CD4-positive, alpha-beta T cell (primary cell): ENCODE data around the gene SLC22A3. TPM values are rescaled to one million over a fixed set of nuclear protein-coding genes. Genes with fewer than 3 reads are reported as not detected.

Experiments used
- ATAC-seq: fragments of 200-7000 bp; cut with Tn5 transposase; one replicate; pipeline ENCODE4 v1.10.0; 2022; ENCODE audit warnings: mild to moderate bottlenecking; ENCODE audit not compliant: poor library complexity
- CTCF ChIA-PET: fragments of 350-600 bp; sonication (Branson Sonifier 250); formaldehyde crosslinking; loops from one replicate; lab custom pipeline; 2021; ENCODE audit warnings: antibody characterized with exemption, inconsistent platforms; lab: Charles Lee
- POLR2A ChIA-PET: fragments of 350-600 bp; sonication (Branson Sonifier 250); formaldehyde crosslinking; loops from one replicate; lab custom pipeline; 2021; ENCODE audit warnings: antibody characterized with exemption, inconsistent platforms; lab: Charles Lee
- DNase-seq, 14 experiments: peaks; one replicate each; pipeline ENCODE4 v3.0.0-alpha.2; 2013 to 2020; ENCODE audit warnings: mixed read lengths in 2 of 14
- H3K27ac ChIP-seq, 2 donors: one replicate each; pipeline versions ENCODE4 v1.5.1 to v1.7.0; 2013; ENCODE audit warnings: low read length in 2 of 2, low read depth in 1 of 2, mild to moderate bottlenecking in 1 of 2
- H3K27me3 ChIP-seq, 2 experiments: 1 replicate in 1 of 2; 2 replicates in 1 of 2; pipeline versions ENCODE4 v1.6.1 to v1.7.0; 2013; ENCODE audit warnings: low read length in 2 of 2, control low read depth in 1 of 2, mild to moderate bottlenecking in 1 of 2, moderate library complexity in 1 of 2; ENCODE audit not compliant: insufficient read depth in 2 of 2, control insufficient read depth in 1 of 2
- H3K36me3 ChIP-seq: one replicate; pipeline ENCODE4 v1.6.1; 2013; ENCODE audit warnings: low read length, control low read depth; ENCODE audit not compliant: insufficient read depth
- H3K4me1 ChIP-seq: one replicate; pipeline ENCODE4 v1.6.1; 2013; ENCODE audit warnings: low read length, control low read depth; ENCODE audit not compliant: insufficient read depth
- H3K4me3 ChIP-seq: one replicate; pipeline ENCODE4 v1.5.1; 2013; ENCODE audit warnings: mild to moderate bottlenecking, low read length, moderate library complexity
- H3K9me3 ChIP-seq, 2 experiments: 1 replicate in 1 of 2; 2 replicates in 1 of 2; pipeline versions ENCODE4 v1.6.1 to v1.7.0; 2013; ENCODE audit warnings: low read length in 2 of 2, mild to moderate bottlenecking in 2 of 2, control low read depth in 1 of 2, moderate library complexity in 1 of 2; ENCODE audit not compliant: control insufficient read depth in 1 of 2, insufficient read depth in 1 of 2
- H3K27ac Mint-ChIP-seq: one replicate; pipeline ENCODE4 v1.8.0; 2020; ENCODE audit warnings: mixed read lengths
- H3K27me3 Mint-ChIP-seq: one replicate; pipeline ENCODE4 v1.8.0; 2021; ENCODE audit warnings: mixed read lengths
- H3K36me3 Mint-ChIP-seq: one replicate; pipeline ENCODE4 v1.8.0; 2021; ENCODE audit warnings: low read depth, mixed read lengths
- H3K4me1 Mint-ChIP-seq: one replicate; pipeline ENCODE4 v1.8.0; 2021; ENCODE audit warnings: low read depth, mixed read lengths
- H3K4me3 Mint-ChIP-seq: one replicate; pipeline ENCODE4 v1.8.0; 2020; ENCODE audit warnings: mild to moderate bottlenecking, mixed read lengths
- H3K9me3 Mint-ChIP-seq: one replicate; pipeline ENCODE4 v1.8.0; 2020; ENCODE audit warnings: mixed read lengths
- intact Hi-C, 2 experiments: fragments of 100-400 bp; cut with DNase I in 1 of 2; cut with micrococcal nuclease in 1 of 2; formaldehyde crosslinking; loops; one replicate each; pipeline versions ENCODE4 v1.15.1 to v1.9.0; 2023 to 2025; cut with DNase I, micrococcal nuclease
- total RNA-seq, 174 experiments: library from RNA in 2 of 174; stranded (reverse) in 2 of 174; gene quantifications; one replicate each; pipeline ENCODE4 v1.2.3 and lab custom pipeline; 2021 to 2026
- TF ChIP-seq, protein P1 (sequence below): fragments of 200-600 bp; IDR thresholded peaks from one replicate; pipeline ENCODE4 v1.8.0; 2022; ENCODE audit warnings: antibody characterized with exemption, mild to moderate bottlenecking

Gene SLC22A3
- total RNA-seq, 2 experiments from 2014 or later: not detected

DNA sequence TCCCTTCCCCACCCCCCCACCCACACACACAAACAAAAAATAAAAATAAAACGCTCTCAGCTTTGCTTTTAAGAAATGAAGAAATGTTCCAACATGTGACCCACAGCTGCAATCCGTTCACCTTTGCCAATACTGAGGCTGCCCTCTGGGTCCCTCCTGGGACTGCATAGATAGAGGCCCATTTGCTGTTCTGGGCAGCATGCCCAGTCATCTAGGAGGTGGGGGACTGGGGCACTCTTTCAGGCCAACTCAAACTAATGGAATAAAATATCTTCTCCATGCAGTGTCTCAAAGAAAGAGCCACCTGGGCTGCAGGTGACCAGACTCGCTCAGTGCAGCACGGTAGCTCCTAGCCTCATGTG is 79.9 kb downstream of the SLC22A3 start:
- CTCF ChIA-PET: no interaction called here
- no peaks in the 10 kb centered on the region for H3K36me3 Mint-ChIP-seq
- DNase-seq: no peak

GRCh38 chr6:160428818-160429619 is 80.8 kb downstream of the SLC22A3 start:
- Histone ChIP-seq H3K4me1 (peaks cover 9% of the 10 kb centered on the region), H3K27ac (no peak overlapping the region), H3K9me3 (no peaks in the 10 kb centered on the region), H3K27me3 (peaks cover 7 to 21% of the 10 kb centered on the region in 2 experiments), H3K4me3 (no peak overlapping the region), H3K36me3 (no peaks in the 10 kb centered on the region)
- intact Hi-C loops: no loop called here
- Mint-ChIP-seq H3K27ac (no peak overlapping the region), H3K27me3 (peaks cover 68% of the 10 kb centered on the region), H3K4me3 (no peak overlapping the region), H3K4me1 (peaks cover 18% of the 10 kb centered on the region), H3K36me3 (no peaks in the 10 kb centered on the region), H3K9me3 (no peaks in the 10 kb centered on the region)
- no peak for DNase-seq
- POLR2A ChIA-PET: no interaction called here
- ATAC-seq: no peak
- TF ChIP-seq, protein P1, sequence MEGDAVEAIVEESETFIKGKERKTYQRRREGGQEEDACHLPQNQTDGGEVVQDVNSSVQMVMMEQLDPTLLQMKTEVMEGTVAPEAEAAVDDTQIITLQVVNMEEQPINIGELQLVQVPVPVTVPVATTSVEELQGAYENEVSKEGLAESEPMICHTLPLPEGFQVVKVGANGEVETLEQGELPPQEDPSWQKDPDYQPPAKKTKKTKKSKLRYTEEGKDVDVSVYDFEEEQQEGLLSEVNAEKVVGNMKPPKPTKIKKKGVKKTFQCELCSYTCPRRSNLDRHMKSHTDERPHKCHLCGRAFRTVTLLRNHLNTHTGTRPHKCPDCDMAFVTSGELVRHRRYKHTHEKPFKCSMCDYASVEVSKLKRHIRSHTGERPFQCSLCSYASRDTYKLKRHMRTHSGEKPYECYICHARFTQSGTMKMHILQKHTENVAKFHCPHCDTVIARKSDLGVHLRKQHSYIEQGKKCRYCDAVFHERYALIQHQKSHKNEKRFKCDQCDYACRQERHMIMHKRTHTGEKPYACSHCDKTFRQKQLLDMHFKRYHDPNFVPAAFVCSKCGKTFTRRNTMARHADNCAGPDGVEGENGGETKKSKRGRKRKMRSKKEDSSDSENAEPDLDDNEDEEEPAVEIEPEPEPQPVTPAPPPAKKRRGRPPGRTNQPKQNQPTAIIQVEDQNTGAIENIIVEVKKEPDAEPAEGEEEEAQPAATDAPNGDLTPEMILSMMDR: no peak
- CTCF ChIA-PET: no interaction called here

More for the DNA sequence above, 79.9 kb downstream of the SLC22A3 start:
- H3K9me3 Mint-ChIP-seq: no peaks in the 10 kb centered on the region
- Histone ChIP-seq H3K27me3 (peaks cover 7 to 21% of the 10 kb centered on the region in 2 experiments), H3K4me3 (no peak overlapping the region), H3K9me3 (no peaks in the 10 kb centered on the region), H3K36me3 (no peaks in the 10 kb centered on the region), H3K27ac (no peak overlapping the region), H3K4me1 (peaks cover 9% of the 10 kb centered on the region)
- no peak overlapping the region for H3K4me3 Mint-ChIP-seq
- peaks cover 60% of the 10 kb centered on the region for H3K27me3 Mint-ChIP-seq
- no peak for ATAC-seq
- TF ChIP-seq, protein P1: no peak
- intact Hi-C loops: no loop called here
- peaks cover 18% of the 10 kb centered on the region for H3K4me1 Mint-ChIP-seq
- no peak overlapping the region for H3K27ac Mint-ChIP-seq
- POLR2A ChIA-PET: no interaction called here

DNA sequence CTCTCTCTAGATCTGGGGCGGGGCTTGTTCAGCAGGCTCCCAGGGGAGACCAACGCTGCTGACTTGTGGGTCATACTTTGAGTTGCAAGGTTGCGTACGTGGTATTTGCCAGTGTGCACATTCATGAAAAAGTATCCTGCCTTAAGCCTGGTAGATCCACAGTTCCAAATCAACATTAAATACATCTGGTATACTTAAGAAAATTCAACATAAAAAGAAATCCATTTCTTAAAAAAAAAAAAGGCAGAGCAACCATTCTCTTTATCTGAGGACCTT is 81.4 kb downstream of the SLC22A3 start:
- TF ChIP-seq, protein P1: no peak
- Histone ChIP-seq H3K27me3 (peaks cover 7 to 21% of the 10 kb centered on the region in 2 experiments), H3K4me1 (peaks cover 9% of the 10 kb centered on the region), H3K36me3 (no peaks in the 10 kb centered on the region), H3K4me3 (no peak overlapping the region), H3K27ac (no peak overlapping the region), H3K9me3 (no peaks in the 10 kb centered on the region)
- DNase-seq (no peak), ATAC-seq (no peak)
- peaks cover 18% of the 10 kb centered on the region for H3K4me1 Mint-ChIP-seq
- ChIA-PET CTCF (no interaction called here), POLR2A (no interaction called here)
- no peak overlapping the region for H3K27ac Mint-ChIP-seq
- H3K36me3 Mint-ChIP-seq: no peaks in the 10 kb centered on the region
- H3K27me3 Mint-ChIP-seq: peaks cover 67% of the 10 kb centered on the region
- intact Hi-C loops: no loop called here
- H3K4me3 Mint-ChIP-seq: no peak overlapping the region
- H3K9me3 Mint-ChIP-seq: no peaks in the 10 kb centered on the region
